ENCODE results near the gene GNMT.

Gene GNMT

GRCh38 chr6:42915732-42916131, 44.8 kb upstream of the GNMT start, which contains the start of gene PTCRA:
Gene PTCRA, plus strand, starts transcription at chr6:42916053. Its CDS starts 17 bp downstream, at chr6:42916070.
- TF ChIP-seq YY1 (IDR thresholded peaks at IDR 0.05; ENCODE audit: low read depth), result no peak
- TF ChIP-seq TEAD4 (IDR thresholded peaks at IDR 0.05), result no peak
- TF ChIP-seq CREB1 (IDR thresholded peaks at IDR 0.05; ENCODE audit: low read depth), result no peak
- no peak for TF ChIP-seq USF1 (IDR thresholded peaks at IDR 0.05)
- no peak for TF ChIP-seq FOXM1 (IDR thresholded peaks at IDR 0.05; ENCODE audit: borderline replicate concordance, low read depth)
- TF ChIP-seq CEBPB (IDR thresholded peaks at IDR 0.05), result no peak
- TF ChIP-seq TCF12 (IDR thresholded peaks at IDR 0.05; ENCODE audit: low read depth), result no peak
- no peak for TF ChIP-seq EGR1 (IDR thresholded peaks at IDR 0.05)

GRCh38 chr6:42916288-42916687, 44.3 kb upstream of the GNMT start:
- TF ChIP-seq, protein P1, sequence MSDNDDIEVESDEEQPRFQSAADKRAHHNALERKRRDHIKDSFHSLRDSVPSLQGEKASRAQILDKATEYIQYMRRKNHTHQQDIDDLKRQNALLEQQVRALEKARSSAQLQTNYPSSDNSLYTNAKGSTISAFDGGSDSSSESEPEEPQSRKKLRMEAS (IDR thresholded peaks at IDR 0.05), result no peak
- TF ChIP-seq TAF1 (IDR thresholded peaks at IDR 0.05; ENCODE audit: low read depth) (no peak), EP300 (IDR thresholded peaks at IDR 0.05; ENCODE audit: borderline replicate concordance) (no peak), TCF12 (IDR thresholded peaks at IDR 0.05; ENCODE audit: low read depth) (no peak), USF1 (IDR thresholded peaks at IDR 0.05) (no peak), FOXM1 (IDR thresholded peaks at IDR 0.05; ENCODE audit: borderline replicate concordance, low read depth) (no peak), NFIC (IDR thresholded peaks at IDR 0.05) (no peak), CEBPB (IDR thresholded peaks at IDR 0.05) (no peak), TEAD4 (IDR thresholded peaks at IDR 0.05) (no peak), CREB1 (IDR thresholded peaks at IDR 0.05; ENCODE audit: low read depth) (no peak), ZBTB7A (IDR thresholded peaks at IDR 0.05; ENCODE audit: low read depth) (no peak)

- TF ChIP-seq CEBPB (IDR thresholded peaks at IDR 0.05) (no peak), TEAD4 (IDR thresholded peaks at IDR 0.05) (no peak), FOXM1 (IDR thresholded peaks at IDR 0.05; ENCODE audit: borderline replicate concordance, low read depth) (no peak)
- TF ChIP-seq, protein P1 (IDR thresholded peaks at IDR 0.05), result no peak
These were observed 38.8 kb upstream of the GNMT start for GRCh38 chr6:42921801-42922200.

GRCh38 chr6:42923666-42924065, 36.9 kb upstream of the GNMT start:
- TF ChIP-seq, protein P1 (IDR thresholded peaks at IDR 0.05), result no peak
- TF ChIP-seq, protein P2, sequence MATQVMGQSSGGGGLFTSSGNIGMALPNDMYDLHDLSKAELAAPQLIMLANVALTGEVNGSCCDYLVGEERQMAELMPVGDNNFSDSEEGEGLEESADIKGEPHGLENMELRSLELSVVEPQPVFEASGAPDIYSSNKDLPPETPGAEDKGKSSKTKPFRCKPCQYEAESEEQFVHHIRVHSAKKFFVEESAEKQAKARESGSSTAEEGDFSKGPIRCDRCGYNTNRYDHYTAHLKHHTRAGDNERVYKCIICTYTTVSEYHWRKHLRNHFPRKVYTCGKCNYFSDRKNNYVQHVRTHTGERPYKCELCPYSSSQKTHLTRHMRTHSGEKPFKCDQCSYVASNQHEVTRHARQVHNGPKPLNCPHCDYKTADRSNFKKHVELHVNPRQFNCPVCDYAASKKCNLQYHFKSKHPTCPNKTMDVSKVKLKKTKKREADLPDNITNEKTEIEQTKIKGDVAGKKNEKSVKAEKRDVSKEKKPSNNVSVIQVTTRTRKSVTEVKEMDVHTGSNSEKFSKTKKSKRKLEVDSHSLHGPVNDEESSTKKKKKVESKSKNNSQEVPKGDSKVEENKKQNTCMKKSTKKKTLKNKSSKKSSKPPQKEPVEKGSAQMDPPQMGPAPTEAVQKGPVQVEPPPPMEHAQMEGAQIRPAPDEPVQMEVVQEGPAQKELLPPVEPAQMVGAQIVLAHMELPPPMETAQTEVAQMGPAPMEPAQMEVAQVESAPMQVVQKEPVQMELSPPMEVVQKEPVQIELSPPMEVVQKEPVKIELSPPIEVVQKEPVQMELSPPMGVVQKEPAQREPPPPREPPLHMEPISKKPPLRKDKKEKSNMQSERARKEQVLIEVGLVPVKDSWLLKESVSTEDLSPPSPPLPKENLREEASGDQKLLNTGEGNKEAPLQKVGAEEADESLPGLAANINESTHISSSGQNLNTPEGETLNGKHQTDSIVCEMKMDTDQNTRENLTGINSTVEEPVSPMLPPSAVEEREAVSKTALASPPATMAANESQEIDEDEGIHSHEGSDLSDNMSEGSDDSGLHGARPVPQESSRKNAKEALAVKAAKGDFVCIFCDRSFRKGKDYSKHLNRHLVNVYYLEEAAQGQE (IDR thresholded peaks at IDR 0.05; ENCODE audit: low read depth), result no peak
- TF ChIP-seq EP300 (IDR thresholded peaks at IDR 0.05; ENCODE audit: borderline replicate concordance) (no peak), TCF12 (IDR thresholded peaks at IDR 0.05; ENCODE audit: low read depth) (no peak), TEAD4 (IDR thresholded peaks at IDR 0.05) (no peak), CREB1 (IDR thresholded peaks at IDR 0.05; ENCODE audit: low read depth) (no peak), EGR1 (IDR thresholded peaks at IDR 0.05) (no peak), ZBTB7A (IDR thresholded peaks at IDR 0.05; ENCODE audit: low read depth) (no peak), CEBPB (IDR thresholded peaks at IDR 0.05) (no peak)

- TF ChIP-seq TAF1 (IDR thresholded peaks at IDR 0.05; ENCODE audit: low read depth) (no peak), CREB1 (IDR thresholded peaks at IDR 0.05; ENCODE audit: low read depth) (no peak), USF1 (IDR thresholded peaks at IDR 0.05) (no peak), ZBTB7A (IDR thresholded peaks at IDR 0.05; ENCODE audit: low read depth) (no peak), NFIC (IDR thresholded peaks at IDR 0.05) (no peak), CEBPB (IDR thresholded peaks at IDR 0.05) (no peak), TCF12 (IDR thresholded peaks at IDR 0.05; ENCODE audit: low read depth) (no peak), FOXM1 (IDR thresholded peaks at IDR 0.05; ENCODE audit: borderline replicate concordance, low read depth) (no peak), EGR1 (IDR thresholded peaks at IDR 0.05) (no peak), RAD21 (IDR thresholded peaks at IDR 0.05; ENCODE audit: low read depth) (no peak), YY1 (IDR thresholded peaks at IDR 0.05; ENCODE audit: low read depth) (no peak), TEAD4 (IDR thresholded peaks at IDR 0.05) (no peak)
- TF ChIP-seq, protein P2 (IDR thresholded peaks at IDR 0.05; ENCODE audit: low read depth), result no peak
These were observed 35.2 kb upstream of the GNMT start for GRCh38 chr6:42925248-42925857.
